HTERT RPE-1 (cell line): ENCODE measurements around the gene CD8A.

ENCODE experiments used
- in situ Hi-C: fragments of 300-500 bp; cut with MboI; formaldehyde crosslinking; loops from 4 replicates; pipeline ENCODE4 v1.14.3; 2020; ENCODE audit warnings: low sequenced_read_pairs

CD8A gene

DNA sequence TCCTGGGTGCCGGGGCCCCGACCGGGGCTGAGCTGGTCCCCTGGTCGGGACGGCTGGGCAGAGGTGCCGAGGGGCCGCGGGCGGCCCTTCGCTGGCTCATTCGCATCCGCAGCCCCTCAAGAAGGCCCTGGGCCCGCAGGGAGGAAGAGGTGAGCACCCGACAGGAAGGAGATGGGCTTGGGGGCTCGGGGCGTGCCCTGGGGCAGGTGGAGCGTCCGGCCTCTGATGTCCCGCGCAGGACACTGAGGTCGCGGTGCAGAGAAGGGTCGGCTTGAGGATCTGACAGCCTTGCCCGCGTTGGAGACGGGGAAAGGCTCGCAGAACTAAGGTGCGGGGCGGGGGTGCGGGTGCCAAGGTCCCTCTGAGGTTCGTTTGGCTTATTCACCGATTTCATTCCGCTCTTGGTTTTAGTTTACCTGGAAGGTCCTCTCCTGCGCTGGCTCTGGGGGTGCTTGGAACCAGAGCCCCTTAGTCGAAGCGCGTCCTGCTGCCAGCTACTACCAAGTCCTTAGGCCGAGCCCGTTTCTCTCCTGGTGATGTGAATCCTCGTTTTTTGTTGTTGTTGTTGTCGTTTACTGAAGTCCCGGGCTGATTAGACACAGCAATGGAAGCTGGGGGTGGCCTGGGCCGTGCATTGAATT lies 18.9 kb upstream of the CD8A start:
- in situ Hi-C loops = no loop called here

DNA sequence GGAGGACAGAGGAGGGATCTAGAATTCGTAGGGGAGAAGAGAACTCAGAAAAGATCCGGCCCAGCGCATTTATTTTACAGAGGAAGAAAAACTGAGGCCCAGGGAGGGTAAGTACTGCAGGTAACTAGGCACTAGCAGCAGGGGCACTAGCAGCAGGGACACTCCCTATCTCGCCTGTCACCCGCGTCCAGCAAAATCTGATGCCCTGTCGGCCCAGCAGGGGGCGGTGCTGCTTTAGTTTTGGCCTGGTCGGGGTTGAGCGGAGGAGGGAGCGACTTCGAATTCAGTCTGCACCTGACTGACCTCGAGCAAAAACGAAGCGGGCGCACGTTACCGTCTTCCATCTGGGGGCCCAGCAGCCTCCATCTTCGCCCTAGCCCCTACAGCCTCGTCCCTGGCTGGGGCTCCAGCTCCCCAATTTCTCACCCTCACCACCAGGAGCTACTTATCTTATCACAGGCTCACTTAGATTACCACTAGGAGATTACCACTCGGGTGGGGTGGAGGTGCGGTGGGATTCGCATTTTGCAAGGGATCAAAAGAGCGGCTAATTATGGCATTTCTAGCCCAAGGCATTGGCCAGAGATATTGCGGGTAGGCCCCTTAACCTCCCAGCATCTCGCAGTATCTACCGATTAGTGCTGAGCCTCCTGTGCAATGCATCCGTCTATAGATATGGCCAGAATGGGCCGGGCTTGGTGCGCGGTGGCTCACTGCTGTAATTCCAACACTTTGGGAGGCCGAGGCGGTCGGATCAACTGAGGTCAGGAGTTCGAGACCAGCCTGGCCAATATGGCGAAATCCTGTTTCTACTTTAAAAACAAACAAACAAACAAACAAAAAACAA lies 17.8 kb upstream of the CD8A start:
- in situ Hi-C loops = no loop called here

DNA sequence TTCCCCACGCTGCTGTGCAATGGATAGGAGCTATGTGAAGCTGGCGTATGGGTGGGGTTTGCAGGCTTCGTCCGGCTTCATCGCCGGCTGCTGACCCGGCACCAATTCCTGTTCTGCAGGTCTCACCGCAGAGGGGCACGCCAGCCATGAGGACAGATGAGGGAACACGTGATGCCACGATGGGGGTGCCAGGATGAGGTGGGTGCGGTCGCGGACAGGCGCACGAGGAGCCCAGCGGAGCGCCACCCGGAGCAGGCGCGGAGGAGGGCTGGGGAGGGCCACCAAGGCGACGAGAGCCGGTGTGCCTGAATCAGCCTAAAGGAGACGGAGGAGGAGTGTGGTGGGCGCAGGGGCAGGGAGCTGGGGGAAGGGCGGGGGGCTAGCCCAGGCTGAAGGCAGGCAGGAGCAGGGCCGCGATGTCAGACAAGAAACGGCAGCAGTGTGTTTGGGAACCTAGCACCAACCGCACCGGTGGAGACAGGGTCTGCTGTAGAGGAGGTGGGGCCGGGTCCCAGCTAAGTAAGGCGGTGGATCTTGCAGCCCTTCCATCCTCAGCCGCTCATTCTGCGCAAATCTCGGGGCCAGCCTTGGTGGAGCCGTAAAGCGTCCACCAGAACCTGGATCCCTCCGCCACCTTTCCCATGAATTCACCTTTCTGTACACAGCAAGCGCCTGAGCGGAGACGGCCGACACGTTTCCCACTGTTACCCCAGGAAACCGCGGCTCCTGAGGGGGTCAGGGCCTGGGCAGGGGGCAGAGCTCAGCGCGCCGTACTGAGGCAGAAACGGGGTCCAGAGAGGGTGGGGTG lies 17.0 kb upstream of the CD8A start:
- in situ Hi-C loops = no loop called here

DNA sequence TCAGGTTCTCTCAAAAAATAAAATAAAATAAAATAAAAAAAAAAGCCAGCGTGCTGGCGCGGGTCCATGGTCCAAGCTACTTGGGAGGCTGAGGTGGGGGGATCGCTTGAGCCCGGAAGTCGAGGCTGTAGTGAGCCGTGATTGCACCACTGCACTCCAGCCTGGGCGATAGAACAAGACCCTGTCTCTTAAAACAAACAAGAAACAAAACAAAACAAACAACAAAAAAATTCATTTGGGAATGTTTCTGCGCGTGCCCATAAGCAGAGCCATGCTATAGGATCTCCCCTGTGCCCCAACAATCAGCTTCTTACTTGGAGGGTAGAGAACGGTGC lies 16.4 kb upstream of the CD8A start:
- in situ Hi-C loops = no loop called here

- in situ Hi-C loops = no loop called here
Measured at GRCh38 chr2:86806059-86806857, 15.5 kb upstream of the CD8A start.

GRCh38 chr2:86800856-86801567 lies 10.3 kb upstream of the CD8A start:
- in situ Hi-C loops = no loop called here

DNA sequence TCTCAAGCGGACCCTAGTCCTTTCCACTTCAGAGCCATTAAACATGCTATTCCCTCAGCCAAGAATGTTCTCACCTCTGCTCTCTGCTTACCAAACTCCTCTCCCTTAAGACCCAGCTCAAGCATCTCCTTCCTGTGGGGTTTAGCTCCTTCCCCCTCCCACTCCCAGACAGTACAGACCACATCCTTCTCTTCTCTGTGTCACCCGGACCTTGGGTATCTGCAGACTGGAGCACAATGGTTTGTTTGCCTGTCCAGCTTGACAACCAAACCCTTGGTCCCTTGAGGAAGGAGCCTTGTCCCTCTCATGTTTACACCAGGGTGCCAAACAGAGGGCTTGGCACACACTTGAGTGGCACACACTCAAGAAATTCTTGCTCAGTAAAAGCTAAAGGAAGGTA lies 4.1 kb upstream of the CD8A start:
- in situ Hi-C loops = no loop called here

GRCh38 chr2:86793752-86794151 lies 3.0 kb upstream of the CD8A start:
- in situ Hi-C loops = no loop called here

DNA sequence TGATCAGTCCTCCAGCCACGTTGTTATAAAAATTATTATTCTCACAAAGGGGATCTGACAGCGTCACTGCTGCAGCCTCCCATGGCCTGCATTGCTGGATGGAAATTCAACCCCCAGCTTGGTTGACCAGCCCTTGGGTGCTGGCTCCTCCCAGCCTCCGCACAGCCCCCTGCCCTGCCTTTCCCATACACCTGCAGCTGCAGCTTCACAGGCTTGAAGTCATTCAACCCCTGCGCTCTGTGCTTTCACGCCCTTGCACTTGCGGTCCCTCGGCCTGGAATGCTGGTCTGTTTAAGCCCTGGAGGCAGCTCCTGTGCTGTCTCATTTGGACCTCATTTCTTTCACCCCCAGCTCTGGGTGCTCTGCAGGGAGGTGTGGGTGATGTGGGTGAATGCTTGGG lies 860 bp upstream of the CD8A start:
- in situ Hi-C loops = no loop called here

DNA sequence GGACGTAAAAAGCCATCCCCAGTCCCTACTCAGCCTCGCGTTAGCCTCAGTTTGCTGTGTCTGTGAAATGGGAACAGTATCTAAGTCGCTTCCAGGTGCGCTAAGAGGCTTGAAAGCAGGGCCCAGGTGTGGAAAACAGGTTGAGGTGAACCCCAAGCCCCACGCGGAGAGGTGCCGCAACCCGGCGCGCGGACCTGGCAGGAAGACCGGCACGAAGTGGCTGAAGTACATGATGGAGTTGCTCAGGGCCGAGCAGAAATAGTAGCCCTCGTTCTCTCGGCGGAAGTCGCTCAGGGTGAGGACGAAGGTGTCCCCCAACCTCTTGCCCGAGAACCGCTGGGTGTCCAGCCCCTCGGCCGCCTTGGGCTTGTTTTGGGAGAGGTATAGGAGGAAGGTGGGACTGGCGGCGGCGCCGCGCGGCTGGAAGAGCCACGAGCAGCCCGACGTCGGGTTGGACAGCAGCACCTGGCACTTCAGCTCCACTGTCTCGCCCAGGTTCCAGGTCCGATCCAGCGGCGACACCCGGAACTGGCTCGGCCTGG lies 508 bp downstream of the CD8A start:
- in situ Hi-C loops = no loop called here

- in situ Hi-C loops = no loop called here
Measured at GRCh38 chr2:86789687-86790133, 1.0 kb downstream of the CD8A start.

DNA sequence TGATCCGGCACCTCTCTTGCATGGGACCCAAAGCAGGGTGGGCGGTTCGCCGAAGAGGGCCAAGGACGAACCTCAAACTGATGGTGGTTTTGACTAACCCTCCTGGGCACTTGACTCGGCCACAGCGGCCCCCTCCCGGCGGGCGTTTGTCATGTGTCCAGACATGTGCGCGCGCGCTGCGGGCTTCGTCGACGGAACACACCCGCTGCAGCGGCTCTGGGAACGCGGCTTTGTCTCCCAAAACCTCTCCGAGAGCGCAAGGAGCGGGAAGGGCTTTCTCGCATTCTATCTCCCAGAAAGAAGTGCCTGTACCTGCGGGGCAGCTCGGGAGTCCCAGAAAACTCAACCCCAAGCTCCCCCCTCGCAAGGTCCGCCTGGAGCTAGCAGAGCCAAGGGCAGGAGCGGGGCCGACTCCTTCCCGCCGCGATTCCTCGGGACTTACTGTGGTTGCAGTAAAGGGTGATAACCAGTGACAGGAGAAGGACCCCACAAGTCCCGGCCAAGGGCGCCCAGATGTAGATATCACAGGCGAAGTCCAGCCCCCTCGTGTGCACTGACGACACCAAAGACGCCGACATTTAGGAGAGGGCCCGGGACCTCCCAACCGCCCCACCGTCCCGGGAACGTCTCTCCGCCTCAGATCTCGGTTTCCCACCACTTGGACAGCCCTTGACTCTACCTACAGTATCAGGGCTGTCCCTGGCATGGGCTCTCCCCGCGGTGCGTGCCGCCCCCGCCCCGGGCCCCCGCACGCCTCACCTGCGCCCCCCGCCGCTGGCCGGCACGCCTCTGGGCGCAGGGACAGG lies 1.6 kb downstream of the CD8A start:
- in situ Hi-C loops = no loop called here

- in situ Hi-C loops = no loop called here
Measured at GRCh38 chr2:86788165-86788564, 2.5 kb downstream of the CD8A start.

DNA sequence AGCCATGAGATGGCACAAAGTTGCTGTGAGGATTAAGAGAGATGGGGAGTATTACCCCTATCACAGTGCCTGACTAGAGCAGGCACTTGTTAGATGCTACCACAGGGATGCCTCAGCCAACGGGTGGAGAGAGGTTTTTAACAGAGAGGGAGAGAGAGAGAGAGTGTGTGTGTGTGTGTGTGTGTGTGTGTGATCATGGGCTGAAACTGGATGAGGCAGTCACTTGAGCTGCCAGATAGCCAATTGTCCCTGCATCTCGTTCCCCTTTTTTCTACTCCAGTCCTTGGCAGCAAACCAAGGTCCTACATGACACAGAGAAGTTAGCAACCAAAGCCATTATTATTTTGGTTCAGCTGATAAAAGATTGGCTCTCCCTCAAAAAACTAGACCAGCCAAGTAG lies 3.0 kb downstream of the CD8A start:
- in situ Hi-C loops = no loop called here

DNA sequence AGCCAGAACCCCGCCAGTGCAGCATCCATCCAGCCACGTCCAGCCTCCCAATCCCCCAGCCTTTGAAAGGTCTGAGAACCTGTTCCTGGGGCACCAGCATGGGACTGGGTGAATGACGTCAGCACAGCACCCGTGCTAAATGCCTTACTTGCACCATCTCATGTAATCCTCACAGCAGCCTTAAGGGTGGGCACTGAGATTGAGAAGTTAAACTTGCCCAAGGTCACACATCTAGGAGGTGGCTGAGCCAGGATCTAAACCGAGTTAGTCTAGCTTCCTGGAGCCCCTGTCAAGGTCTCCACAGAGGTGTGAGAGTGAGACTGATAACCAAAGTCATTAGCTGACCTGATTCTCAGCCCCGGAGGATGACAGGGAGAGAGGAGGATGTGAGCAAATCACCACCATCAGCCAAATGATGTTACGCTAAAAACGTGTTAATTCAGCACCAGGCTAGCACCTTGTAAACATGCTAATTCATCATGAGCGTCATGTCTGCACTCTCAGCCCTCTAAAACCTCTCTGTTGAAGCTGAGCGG lies 4.6 kb downstream of the CD8A start:
- in situ Hi-C loops = no loop called here

- in situ Hi-C loops = no loop called here
Measured at GRCh38 chr2:86785456-86785855, 5.3 kb downstream of the CD8A start.

DNA sequence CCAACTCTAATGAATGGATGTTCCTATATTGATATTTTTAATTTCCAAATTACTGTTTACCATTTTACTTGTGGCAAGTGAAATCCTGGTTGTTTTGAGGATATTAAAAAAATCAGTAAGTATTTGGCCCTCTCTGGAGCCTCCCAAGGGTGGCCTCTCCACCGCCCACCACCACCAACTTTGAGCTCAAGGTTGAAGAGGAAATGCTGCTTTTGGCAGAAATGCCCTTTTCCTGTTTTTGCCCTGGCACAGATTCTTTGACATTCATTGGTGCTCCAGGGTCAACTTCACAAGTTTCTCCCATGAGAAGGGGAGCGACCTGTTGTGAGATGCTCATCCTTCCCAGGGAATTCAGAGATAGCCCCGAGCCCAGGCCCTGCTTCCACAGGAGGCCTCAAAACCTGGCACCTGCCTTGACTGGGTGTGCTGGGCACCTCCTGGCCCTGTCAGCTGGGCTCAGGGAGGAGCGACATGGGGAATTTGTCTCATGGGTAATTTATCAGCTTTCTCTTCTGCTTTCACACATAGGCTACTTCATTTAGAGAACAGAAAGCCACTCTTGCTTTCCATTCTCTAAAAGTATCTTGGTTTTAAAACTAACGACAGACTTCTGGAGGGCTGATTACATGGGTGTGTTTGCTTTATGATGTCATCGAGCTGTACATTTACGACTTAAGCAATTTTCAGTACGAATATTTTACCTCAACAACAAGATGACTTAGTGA lies 6.9 kb downstream of the CD8A start:
- in situ Hi-C loops = no loop called here

DNA sequence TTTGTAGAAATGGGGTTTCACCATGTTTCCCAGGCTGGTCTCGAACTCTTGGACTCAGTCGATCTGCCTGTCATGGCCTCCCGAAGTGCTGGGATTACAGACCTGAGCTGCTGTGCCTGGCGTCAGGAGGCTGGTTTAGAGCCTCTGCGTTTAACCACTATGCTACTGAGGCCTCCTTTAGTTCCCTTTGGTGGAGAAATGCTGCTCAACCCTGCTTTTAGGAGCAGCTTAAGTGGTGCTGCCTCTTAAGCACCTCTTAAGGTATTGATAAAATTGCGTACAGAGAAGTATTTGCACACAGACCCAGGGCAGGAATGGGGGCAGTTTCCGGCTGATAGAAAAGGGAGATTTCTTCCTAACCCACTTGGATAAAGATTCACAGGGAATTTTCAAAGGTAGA lies 8.0 kb downstream of the CD8A start:
- in situ Hi-C loops = no loop called here
